Vein endothelial cell (primary cell): ENCODE data around the gene CECR2. TPM values are rescaled to one million over a fixed set of nuclear protein-coding genes. Genes with fewer than 3 reads are reported as not detected.

ENCODE experiments used
- small RNA-seq: library from RNA; depleted of rRNA; stranded (forward); fragments of <200 nt; gene quantifications from one replicate; pipeline ENCODE3, GENCODE V24; 2012
- total RNA-seq: library from RNA; depleted of rRNA; stranded (reverse); fragments of >200 nt; gene quantifications from 2 replicates; pipeline ENCODE4 v1.2.3, GENCODE V29; 2012

CECR2 gene
- total RNA-seq: under 0.01 and 0.10 TPM in 2 replicates

DNA sequence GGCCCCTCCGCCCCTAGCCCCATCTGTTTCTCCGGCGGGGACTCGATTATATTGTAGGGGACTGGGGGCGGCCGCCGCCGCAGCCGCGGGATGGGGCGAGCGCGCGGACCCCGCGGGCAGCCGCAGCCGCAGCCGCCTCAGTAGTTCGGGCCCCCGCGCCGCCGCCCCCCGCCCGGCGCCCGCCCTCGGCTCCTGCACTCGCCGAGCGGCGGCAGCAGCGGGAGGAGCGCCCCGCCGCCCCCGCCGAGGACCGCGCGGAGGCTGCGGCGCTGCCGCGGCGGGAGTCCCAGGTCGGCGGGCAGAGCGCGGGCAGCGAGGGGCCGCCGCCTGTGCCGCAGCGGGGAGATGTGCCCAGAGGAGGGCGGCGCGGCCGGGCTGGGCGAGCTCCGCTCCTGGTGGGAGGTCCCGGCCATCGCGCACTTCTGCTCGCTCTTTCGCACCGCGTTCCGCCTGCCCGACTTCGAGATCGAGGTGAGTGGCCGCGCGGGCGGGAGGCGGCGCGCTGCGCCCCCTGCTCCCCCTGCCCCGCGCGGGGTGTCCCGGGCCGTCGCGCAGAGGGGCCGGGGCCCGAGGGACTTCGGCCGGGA lies at the start of gene CECR2:
Gene CECR2, plus strand, starts transcription at position 22 of the 587 bp plus-strand sequence. Its CDS starts 324 bp downstream, at position 346.

DNA sequence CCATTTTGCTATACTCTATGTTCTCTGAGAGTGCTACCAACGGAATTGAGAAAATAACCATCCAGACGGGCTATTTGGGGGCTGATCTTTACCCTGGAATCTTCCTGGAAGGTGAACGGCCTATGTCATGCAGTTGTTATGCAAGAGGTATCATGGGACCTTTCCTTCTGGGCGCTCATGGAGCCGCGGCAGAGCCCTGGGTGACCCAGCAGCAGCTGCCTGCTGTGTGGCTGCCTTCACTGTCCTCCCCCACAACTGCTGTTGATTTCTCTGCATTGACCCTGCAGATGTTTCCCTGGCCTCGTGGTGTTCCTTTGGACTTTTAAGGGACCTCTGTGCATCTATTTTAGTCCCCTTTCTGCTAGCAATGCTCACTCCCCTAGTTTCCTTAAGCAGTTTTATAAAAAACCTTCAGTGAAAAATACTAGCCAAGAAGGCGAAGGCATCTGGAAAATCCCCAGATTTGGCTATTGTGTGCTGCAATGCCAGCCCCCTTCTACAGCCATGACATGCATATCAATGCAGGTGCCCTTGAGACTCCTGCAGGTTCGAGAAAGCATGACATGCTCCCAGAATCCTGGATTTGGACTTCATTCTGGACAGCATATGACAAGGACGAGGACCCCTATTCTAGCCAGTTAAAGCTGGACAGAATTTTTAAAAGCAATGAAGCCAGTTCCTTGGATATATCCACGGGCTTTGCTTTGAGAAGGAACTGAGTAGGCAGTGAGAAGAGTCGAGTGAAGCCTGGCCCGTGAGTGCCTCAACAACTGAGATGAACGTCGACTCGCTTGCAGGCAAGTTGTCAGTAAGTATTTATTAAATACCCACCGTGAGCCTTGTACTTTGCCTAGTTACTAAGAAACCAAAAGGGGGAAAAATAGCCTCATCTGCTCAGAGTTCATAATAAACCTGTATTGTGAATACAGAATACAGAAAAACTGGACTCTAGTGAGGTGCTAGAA lies 193.9 kb downstream of the CECR2 start, which contains the start of gene SLC25A18:
Gene SLC25A18, plus strand, starts transcription at position 593 of the 965 bp plus-strand sequence. CDS start 16,447 bp downstream, outside the sequence.

Small RNA genes lying within 50 kb of the gene (small RNA-seq; reads per million reads assigned to genes)
- gene CECR9 (not detected), gene RN7SL843P (not detected)

Other genes starting within 250 kb of the CECR2 start
- gene TMEM121B, start 248.1 kb upstream of the CECR2 start, total RNA-seq: 0.48 and 0.65 TPM in 2 replicates
- 39.5 and 51.0 TPM in 2 replicates for gene HDHD5, start 210.2 kb upstream of the CECR2 start, total RNA-seq
- 0.65 and 0.86 TPM in 2 replicates for gene ADA2, start 150.0 kb upstream of the CECR2 start, total RNA-seq
- gene SLC25A18, start 194.0 kb downstream of the CECR2 start, total RNA-seq: not detected in 2 replicates